Measurements from ENCODE around the gene DHX58.

- TF ChIP-seq EZH2 (IDR thresholded peaks at IDR 0.05) = no peak
- no peak for TF ChIP-seq POLR2AphosphoS5 (IDR thresholded peaks at IDR 0.05; ENCODE audit: borderline replicate concordance, low read depth, low read length)
- no peak for TF ChIP-seq FOXP2 (optimal IDR thresholded peaks at IDR 0.05; ENCODE audit: control extremely low read depth, extremely low read length, insufficient read depth)
These were observed 21.0 kb upstream of the DHX58 start for GRCh38 chr17:42133461-42134041.

Data from SK-N-MC (cell line).